Measurements from ENCODE around the gene LRP2.
"Not testable (repeated sequence)": the region's sequence is repeated elsewhere in the genome, so short reads cannot be mapped to it uniquely, and the experiment has no call there.

LRP2 gene

DNA sequence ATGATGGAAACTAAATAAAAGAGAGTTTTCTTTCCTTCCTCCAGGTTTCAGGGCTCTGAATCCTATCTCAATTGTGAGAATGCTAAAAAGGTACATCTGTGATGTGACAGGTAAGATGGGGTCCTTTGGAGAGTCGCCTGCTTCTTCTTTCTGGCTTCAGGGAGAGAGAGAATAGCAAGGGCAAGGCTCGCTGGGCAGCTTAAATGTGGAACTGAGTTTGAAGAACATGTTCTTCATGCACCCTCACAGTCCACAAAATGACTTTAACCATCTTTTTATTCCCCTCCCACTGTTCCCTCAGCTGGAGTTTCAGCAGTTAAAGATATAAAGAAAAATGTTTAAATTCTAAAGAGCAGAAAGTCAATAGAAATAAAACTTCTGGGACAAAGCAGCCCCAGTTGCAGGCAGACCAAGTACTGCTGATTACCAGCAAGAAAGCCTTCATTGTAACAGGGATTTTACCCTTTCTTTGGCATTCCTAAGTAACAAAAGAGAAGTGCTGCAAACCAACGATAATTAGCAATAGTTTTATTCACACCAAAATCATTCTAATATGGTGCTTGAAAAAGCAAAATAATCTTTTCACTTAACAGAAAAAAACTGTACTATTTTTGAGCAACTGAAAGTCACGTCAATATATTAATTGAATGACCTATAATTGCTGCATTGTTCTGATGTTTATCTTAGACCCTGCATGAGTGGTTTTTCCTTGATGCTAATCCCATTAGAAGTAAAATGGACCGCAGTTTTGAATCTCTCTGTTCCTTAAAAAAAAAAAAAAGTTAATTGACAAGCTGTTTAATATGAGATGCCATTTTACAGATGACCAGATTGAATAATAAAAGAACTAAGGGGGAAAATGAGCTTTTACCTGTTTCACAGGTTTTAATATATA, 61.5 kb downstream of the LRP2 start:
- no peak for DNase-seq

DNA sequence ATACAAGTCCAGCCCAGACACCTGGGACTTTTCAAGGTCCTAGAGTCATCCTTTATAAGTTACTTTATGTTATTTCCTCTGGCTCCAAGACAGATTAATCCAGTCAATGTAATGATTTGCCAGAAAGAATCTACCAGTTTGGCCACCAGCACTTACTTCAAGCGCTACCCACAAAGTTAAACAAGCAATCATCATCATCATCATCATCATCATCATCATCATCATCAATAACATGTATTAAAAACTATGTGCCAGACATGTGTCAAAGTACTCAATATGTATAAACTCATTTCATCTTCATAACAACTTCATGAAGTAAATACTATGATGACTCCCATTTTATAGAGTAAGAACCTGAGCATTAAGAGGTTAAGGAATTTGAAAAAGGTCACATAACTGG, 64.3 kb downstream of the LRP2 start:
- DNase-seq = no peak

DNA sequence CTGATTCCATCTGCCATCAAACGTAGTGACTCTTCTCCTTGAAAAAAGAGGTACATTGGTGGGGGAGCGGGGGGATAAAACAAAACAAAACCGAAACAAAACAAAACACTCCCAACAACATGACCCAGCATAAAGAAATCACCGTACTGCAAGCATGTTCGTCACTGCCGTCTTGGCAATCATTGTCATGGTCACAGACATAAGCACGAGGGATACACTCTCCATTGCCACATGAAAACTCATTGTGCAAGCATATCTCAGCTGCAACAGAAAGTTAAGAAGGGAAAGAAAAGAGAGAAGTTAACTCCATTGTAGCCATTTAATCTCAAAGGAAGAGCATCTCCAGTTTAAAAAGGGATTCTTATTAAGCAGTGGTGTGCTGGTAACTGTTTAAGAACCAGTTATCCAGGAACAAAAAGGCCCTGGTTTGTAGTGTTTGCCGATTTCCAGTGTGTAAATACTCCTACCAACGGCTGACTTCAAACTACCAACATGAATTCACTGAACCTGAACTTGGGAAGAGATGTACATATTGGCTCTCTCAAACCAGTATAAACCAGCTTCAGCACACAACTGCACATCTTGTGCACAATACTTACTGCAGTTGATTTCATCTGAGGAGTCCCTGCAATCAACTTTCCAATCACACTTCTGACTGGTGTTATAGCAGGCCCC, 68.2 kb downstream of the LRP2 start:
- DNase-seq = no peak

DNA sequence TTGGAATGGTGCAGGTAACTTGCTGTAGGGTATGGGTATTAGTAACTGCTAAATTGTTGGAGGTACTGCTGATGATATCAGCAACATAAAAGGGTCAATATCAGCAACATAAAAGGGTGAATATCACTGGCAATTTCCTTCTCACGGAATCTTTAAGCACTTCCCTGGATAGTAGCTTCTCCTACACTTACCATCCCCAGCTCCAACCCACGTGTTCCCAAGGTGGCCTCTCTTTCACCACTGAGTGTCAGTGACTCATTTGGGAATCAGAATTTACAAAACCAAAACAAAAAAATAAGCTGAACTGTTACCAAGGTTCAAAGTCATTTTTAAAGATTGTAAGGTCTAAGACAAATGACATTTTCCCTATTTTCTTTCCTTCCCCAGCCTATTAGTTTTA, 70.8 kb downstream of the LRP2 start:
- no peak for DNase-seq

DNA sequence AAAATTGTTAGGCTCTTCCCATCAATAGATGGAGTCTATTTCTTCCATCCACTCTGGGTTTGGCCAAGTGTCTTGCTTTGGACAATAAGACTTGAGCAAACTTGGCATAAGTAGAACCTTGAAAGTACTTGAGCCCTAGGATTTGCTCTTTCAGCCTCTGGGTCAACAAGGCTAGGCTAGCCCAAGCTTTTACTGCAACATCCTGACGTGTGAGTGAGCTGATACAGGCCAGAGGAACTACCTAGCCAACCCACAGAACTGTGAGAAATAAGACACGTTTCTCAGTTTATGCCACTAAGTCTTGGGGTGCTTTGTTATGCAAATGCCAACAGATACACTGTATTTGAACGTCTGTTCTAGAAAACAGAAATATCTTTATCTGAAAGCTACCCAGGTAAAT, 71.9 kb downstream of the LRP2 start:
- no peak for DNase-seq

DNA sequence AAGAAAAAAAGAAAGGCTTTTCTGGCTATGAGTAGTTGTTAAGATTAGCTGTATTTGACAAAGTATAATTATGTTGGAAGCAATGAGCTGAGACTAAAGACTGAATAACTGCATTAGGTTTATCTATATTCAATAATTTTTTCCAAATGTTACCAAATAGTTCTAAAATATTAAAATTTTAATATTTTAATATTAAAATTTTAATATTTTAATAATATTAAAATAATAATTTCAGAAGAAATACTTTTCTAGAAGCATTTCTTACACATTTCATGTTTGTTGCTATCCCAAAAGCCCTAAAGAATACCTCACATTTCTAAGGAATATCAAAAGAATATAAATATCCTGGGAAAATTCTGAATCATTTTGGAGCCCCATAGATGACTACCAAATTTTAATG, 74.7 kb downstream of the LRP2 start:
- no peak for DNase-seq

DNA sequence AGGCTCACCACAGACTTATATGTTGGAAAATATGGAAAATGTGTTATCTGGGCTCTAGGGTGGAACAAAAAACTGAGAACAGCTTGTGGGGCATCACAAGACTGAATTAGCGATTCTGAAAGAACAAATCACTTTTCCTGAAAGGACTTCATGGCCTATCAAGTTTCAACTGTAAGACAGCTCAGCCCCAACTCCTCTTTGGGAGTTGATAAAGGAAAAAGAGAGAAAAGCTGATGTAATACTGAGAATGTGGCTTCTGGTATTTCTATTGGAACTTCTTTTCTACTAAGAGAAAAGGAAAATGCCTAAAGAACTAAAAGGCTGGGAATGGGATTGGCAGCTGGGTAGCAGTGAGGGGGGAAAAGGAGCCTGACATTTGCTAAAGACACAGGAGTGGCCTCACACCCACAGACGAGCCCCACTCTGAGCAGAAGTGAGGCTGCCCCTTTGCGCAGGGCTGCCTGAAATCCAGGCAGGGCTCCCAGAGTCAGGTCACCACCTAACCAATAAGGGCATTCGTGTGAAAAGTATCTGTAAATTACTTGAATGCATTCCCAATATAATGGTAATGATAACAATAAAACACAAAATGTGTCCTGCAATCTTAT, 75.6 kb downstream of the LRP2 start:
- no peak for DNase-seq

DNA sequence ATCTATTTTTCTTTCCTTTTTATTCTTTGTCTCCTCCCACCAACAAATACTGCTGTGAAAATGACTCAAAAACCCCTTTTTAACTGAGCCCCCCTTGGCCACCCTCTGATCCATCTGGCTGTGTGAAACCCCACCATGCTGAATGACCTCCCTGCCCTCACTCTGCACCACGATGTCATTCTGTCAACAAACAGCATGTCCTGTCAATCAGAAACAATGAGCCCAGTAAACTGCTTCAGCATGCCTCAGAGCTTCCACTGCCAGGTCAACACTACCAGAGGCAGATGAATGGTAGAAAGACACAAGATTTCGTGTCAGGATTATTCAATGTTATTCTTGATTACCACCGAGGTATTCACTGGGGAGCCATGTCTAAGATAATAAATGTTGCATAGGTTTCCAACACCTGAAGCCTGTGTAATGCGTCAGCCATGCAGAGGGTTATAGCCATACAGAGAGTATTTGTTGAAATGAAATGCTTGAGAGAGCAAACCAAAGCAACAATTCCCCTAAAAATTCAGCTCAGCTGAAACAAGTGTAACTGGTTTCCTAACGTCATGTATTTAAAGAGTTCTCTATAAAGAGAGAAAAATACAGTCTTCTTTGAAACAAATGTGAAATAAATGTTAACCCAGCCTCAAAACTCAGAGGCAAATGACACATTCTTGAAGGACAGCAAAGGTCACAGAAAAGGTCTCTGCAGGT, 76.7 kb downstream of the LRP2 start:
- no peak for DNase-seq

DNA sequence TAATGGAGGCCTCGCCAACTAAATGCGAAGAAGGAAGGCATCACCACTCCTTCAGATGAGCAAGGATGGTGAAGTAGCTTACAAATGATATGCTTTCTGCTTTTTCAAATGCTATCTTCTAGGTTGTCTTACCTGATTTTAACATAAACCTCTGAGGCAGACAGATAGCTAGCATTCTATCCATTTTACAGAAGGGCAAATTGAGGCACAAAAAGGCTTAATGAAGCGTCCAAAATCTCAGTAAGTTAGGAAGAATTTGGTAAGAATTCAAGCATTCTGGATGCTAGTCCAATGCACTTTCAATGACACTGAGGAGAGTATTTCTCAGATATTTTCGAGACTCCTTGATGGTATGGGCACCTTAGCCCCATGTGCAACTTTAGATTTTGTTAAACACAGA, 81.8 kb downstream of the LRP2 start:
- DNase-seq = no peak

DNA sequence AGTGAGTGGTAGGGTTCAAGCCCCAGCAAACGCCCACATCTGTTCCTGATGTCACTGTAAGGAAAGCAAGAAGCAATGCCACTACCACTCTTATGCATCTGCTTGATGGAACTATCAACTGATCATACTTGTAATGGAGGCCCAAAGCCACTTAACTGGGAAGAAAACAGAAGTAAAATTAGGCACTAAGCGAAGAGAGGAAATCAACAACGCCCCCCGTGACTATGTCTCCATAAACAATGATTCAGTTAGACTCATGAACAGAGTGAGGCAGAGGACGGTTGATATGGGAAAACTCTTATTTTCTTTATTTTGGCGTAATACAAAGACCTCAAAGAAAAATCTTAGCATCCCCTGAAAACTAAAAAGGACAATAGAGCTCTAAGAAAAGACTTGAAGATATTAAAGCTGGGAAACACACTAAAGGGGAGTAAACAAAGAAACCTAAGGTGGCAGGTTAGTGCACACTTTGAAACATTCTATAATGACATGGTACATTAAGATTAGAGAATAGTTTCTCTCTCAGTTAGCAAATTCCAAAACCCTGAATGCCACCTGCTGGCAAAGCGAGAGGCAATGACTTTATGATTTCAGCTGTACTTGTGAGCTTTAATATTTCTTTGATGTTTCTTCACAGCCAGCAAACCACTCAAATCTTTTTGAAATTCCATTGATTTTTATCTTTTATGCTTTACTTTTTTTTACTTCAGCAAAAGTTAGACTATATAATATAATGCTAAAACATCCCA, 86.5 kb downstream of the LRP2 start:
- no peak for DNase-seq

DNA sequence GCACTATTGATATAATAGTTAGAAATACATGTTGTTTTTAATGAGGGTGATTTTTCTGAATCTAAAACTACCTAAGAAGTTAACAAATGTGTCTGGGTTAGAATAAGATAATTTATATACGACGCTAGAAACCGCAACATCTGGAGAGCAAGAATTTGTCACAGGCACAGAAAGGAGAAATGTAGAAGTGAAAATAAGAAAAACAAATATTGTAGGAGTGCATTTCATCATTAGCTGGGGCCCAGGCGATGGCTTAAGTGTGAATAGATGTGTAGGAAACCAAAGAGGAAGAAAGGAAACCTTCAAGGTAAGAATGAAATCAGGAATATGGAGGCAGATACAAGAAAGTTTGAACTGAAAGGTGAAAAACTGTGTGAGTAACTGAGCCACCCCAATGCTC, 90.3 kb downstream of the LRP2 start:
- no peak for DNase-seq

DNA sequence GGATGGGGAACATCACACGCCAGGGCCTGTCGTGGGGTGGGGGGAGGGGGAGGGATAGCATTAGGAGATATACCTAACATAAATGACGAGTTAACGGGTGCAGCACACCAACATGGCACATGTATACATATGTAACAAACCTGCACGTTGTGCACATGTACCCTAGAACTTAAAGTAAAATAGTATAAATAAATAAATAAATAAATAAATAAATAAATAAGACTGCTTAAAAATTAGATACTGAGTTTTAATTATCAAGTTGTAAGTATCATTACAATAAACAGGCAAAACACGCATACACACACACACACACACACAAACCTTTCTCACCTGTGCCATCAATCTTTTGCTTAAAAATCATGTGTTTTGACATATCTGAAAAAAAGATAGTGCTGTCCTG, 91.8 kb downstream of the LRP2 start:
- DNase-seq = not testable (repeated sequence)

DNA sequence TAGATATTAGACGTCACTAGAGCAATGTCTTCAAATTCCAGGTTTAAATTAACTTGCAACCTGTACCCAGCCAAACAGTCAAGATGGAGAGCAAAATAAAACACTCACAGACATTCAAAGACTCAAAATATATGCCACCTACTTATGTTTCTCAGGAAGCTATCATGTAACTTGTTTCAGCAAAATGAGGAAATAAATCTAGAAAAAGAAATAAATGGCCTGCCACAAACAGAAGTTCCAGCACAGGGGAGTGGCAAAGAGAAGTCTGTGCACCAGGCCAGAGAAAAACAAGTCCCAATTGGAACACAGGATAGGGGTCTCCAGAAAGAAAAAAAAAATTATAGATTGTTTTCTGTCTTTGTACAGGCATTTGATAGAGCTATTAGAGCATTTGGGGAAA, 96.7 kb downstream of the LRP2 start:
- no peak for DNase-seq

DNA sequence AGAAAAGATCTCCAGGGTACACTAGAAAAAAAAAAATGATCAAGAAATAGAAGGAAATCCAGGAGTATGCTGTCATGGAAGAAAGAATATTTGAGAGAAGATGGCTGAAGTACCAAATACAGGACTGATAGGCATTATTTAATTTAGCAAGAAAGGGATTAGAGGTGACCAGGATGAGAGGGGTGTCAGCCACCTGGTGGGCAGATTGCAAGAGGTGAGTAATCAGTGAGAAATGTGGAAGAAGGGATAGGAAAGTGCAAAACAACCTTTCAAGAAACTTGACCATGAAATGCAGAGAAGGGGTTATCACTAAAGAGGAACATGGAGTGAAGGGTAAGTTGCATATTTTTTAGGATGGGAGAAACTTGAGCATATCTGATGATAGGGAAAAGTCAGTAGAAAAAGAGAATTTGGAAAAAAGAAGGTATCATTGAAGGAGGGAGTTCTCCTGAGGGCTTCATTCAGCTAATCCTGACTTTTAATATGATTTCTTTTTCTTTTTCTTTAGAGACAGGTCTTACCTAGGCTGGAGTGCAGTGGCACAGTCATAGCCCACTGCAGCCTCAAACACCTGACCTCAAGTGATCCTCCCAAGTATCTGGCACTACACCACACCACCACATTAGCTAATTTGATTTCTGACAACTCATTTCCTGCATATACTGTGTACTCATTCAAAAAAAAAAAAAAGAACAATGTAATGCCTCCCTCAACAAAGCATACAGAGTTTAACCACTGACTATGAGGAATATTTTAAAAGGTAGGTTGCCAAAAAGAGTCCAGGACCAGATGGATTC, 101.3 kb downstream of the LRP2 start:
- DNase-seq = no peak

DNA sequence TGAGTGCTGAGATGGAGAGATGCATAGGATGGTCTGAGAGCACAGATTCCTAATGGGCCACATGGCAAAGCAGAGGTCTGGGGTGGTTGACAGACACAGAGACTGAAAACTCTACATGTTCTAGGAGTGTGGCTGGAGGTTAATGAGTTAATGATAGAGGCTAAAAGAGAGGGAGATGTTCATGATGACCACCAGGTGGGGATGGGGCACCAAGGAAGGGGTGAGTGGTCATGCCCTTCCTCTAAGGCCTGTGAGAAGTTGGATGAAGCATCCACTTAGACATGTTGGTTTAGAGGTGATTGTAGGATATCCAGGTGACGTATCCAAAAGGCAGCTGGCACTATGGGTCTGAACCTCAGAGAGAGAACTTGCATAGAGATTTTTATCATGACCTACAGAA, 102.1 kb downstream of the LRP2 start:
- DNase-seq = no peak

DNA sequence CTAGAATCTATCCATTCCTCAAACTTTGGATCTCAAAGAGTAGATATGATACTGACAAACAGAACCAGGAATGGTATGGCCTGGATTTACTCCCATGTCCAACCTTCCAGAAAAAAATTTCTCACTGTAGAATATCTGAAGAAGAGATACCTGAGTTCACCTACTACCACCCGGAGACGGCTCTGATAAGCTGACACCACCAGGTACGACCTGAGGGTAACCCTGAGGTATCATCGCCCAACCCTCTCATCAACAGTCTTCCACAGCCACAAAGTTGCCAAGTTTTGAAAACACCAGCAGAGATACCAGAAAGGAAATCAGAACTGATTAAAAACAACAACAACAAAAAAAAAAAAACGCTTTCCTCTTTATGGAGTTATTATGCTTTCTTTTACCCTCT, 102.9 kb downstream of the LRP2 start:
- no peak for DNase-seq

DNA sequence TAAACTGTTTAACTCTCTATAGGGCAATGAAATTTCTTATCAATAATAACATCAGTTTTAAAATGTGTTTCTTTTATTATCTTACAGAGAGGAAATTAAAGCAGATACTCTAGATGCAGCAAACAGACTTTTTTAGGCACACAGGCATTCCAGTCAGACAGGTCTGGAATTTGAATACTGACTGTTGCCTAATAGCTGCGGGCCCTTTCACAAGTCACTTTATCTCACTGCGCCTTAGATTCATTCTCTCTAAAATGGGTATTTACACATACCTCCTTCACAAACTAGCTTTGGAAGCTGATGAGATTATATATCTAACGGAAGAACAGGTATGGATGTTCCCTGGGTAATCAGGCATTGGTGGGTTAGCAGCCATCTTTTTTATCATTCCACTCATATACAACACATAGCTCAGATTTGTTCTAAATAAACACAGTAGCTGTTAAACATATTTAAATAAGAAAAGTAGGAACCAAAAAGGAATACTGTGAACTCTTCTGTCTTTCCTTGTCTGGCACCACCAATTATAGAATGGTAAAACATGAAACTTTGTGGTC, 104.2 kb downstream of the LRP2 start:
- DNase-seq = no peak

DNA sequence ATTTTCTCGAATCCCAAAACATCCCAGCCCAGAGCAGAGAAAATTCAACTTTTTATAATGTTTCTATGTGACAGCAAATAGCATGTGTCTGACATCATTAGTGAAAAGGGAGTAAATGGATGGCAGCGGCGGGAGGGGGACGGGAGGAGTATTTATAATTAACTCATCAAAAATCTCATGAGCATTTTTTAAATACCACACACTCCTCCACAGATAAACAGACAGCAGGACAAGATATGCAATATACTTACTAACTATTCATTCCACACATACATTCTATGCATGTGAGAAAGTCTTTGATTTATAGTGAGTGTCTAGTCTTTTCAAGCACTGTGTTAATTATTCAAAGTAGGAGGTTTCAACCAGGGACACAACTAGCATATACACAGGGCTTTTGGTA, 107.6 kb downstream of the LRP2 start:
- no peak for DNase-seq

DNA sequence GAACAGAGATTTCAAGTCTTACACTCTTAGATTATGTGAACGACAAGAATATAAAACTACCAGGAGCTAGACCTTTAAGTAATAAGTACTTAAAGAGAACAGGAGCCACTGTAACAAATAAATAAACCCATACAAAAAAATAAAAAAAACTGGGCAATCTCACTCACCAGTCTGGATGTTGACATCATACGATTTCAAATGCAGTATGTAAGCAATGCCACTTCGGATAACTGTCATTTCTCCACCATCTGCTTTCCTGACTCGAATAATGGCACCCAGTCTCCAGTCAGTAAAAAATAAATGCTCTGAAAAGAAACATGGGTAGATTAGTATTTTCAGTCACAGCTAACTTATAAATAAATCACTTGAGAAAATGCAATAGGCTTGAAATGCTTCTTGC, 115.1 kb downstream of the LRP2 start:
- DNase-seq = no peak

DNA sequence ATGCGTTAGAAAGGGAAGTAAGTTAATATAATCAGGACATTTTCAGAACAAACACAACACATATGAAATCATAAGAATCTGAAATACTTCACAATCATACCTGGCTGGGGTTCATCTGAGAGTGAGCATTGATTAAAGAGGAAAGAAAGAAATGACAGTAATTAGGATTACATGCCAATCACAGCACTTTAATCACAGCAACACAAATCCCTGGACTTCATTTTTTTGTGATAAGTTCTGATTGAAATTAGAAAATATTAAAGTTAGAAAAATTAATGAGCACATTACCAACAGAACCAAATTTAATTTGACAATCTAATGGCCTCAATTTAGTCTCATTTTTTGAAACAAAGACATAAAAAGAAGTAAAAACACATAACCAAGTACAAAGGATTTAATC, 121.9 kb downstream of the LRP2 start:
- DNase-seq = no peak

DNA sequence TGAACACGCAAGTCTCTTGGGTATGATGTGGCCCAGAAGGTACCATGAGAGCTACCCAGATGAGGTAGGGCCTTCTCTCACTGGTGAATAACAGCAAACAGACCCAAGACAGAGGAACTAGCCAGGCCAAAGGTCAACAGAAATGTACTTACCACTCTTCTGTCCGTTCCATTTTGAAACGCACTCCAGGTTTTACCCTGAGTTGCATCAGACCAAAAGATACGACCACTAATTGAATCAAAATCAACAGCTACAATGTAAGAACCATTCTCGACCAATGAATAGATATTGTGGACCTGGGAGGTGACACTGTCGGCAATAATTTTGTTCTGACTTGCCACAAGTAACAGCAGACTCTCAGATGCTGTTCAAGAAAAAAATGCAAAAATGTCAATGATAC, 124.4 kb downstream of the LRP2 start:
- no peak for DNase-seq

DNA sequence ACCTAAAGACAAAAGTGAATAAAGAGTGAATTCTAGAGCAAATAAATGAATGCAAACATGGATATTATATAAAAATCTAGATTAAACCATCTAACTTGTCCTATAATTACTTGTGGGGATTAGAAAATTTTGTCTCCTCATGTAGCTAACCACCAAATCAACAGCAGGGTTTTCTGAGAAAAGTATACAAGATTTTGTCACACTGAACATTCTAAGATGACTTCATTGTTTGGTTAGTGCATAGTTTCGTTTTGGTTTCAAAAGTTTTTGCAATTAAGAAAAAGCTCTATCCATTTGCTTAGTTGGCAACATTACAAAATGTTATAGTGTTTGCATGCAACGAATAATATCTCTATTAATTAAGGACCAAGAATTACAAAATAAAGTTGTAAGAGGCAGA, 125.0 kb downstream of the LRP2 start:
- DNase-seq = no peak
